ENCODE results near the gene LYRM9. TPM values are rescaled to one million over a fixed set of nuclear protein-coding genes. Genes with fewer than 3 reads are reported as not detected.

The LYRM9 gene
- total RNA-seq, 1 experiment from 2014 or later, result 2.8 TPM

DNA sequence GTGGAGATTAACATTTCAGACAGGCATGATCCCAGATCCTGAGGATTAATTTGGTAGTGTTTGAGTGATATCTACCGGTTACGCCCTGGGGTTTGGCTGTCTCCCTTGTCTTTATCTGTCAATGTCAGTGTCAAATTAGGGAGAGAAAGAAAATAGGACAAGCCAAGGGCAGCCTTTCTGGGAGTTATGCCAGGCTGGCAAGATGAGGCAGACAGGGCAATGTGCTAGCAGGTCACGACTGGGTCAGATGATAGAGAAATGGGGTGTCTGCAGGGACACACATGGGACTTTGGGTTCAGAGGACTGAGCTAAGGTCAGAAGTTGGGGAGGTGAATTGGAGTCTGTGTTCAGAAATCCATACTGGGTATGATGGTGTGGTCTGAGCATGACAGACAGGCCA, 27.4 kb upstream of the LYRM9 start:
- TF ChIP-seq EZH2 (IDR thresholded peaks at IDR 0.05; ENCODE audit: borderline replicate concordance, low read depth, low read length, poor library complexity, severe bottlenecking), result no peak
- TF ChIP-seq, protein P1, sequence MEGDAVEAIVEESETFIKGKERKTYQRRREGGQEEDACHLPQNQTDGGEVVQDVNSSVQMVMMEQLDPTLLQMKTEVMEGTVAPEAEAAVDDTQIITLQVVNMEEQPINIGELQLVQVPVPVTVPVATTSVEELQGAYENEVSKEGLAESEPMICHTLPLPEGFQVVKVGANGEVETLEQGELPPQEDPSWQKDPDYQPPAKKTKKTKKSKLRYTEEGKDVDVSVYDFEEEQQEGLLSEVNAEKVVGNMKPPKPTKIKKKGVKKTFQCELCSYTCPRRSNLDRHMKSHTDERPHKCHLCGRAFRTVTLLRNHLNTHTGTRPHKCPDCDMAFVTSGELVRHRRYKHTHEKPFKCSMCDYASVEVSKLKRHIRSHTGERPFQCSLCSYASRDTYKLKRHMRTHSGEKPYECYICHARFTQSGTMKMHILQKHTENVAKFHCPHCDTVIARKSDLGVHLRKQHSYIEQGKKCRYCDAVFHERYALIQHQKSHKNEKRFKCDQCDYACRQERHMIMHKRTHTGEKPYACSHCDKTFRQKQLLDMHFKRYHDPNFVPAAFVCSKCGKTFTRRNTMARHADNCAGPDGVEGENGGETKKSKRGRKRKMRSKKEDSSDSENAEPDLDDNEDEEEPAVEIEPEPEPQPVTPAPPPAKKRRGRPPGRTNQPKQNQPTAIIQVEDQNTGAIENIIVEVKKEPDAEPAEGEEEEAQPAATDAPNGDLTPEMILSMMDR (conservative IDR thresholded peaks at IDR 0.05; ENCODE audit: low read depth, low read length), result no peak
- no TSS peak for BruUV-seq (replicated peaks)
- no peaks in the 10 kb centered on the region for H3K4me1 ChIP-seq (ENCODE audit: insufficient read depth, low read length, poor library complexity, severe bottlenecking)
- H3K4me3 ChIP-seq (ENCODE audit: low read depth, low read length, poor library complexity, severe bottlenecking), result no peak overlapping the region
- H3K27ac ChIP-seq (ENCODE audit: low read depth, low read length, poor library complexity, severe bottlenecking), result no peak overlapping the region
- no peaks in the 10 kb centered on the region for H3K36me3 ChIP-seq (ENCODE audit: insufficient read depth, low read length, poor library complexity, severe bottlenecking)
- POLR2A ChIA-PET (ENCODE audit: low non-redundant PET), result no interaction called here
- H3K9me3 ChIP-seq (ENCODE audit: low read depth, low read length, poor library complexity, severe bottlenecking), result no peaks in the 10 kb centered on the region
- CTCF ChIA-PET, result no interaction called here
- intact Hi-C loops (cut with micrococcal nuclease; ENCODE audit: unreplicated experiment), result no loop called here
- DNase-seq (ENCODE audit: low spot score), result no peak
- no peaks in the 10 kb centered on the region for H3K27me3 ChIP-seq (replicated peaks; ENCODE audit: insufficient read depth, low read depth, low read length, poor library complexity)

DNA sequence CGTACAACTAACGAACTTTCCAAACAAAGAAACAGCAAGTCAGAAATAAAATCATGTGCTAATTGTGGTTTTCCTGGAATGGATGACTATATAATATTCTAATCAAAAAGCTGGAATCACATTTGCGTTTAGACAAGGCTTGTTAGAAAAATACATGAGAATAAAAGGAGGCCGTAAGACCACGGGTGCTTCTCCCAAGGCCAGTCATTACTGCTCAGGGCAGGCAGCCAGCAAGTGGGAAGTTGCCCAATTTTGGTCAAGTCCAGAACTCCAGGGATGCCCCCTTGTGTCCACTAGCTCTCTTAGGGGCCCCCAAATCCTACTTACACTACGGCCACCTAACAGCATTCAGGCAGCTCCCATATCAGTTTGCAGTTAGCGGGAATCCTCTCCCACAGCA, 25.9 kb upstream of the LYRM9 start:
- DNase-seq (ENCODE audit: low spot score), result no peak
- POLR2A ChIA-PET (ENCODE audit: low non-redundant PET), result interaction anchor here (0.5 kb wide), 1 partner anchor 801 kb away, joined by 10 read pairs; the partner anchor contains the start of gene RPL23A
- H3K36me3 ChIP-seq (ENCODE audit: insufficient read depth, low read length, poor library complexity, severe bottlenecking), result no peaks in the 10 kb centered on the region
- H3K4me3 ChIP-seq (ENCODE audit: low read depth, low read length, poor library complexity, severe bottlenecking), result no peak overlapping the region
- H3K27me3 ChIP-seq (replicated peaks; ENCODE audit: insufficient read depth, low read depth, low read length, poor library complexity), result no peaks in the 10 kb centered on the region
- intact Hi-C loops (cut with micrococcal nuclease; ENCODE audit: unreplicated experiment), result loop anchor here (5.0 kb wide), 1 partner anchor 48 kb away; no protein-coding TSS in a partner anchor
- no peaks in the 10 kb centered on the region for H3K4me1 ChIP-seq (ENCODE audit: insufficient read depth, low read length, poor library complexity, severe bottlenecking)
- no peak for TF ChIP-seq EZH2 (IDR thresholded peaks at IDR 0.05; ENCODE audit: borderline replicate concordance, low read depth, low read length, poor library complexity, severe bottlenecking)
- TF ChIP-seq, protein P1 (conservative IDR thresholded peaks at IDR 0.05; ENCODE audit: low read depth, low read length), result no peak
- CTCF ChIA-PET, result no interaction called here
- no peaks in the 10 kb centered on the region for H3K9me3 ChIP-seq (ENCODE audit: low read depth, low read length, poor library complexity, severe bottlenecking)
- H3K27ac ChIP-seq (ENCODE audit: low read depth, low read length, poor library complexity, severe bottlenecking), result no peak overlapping the region
- no TSS peak for BruUV-seq (replicated peaks)

DNA sequence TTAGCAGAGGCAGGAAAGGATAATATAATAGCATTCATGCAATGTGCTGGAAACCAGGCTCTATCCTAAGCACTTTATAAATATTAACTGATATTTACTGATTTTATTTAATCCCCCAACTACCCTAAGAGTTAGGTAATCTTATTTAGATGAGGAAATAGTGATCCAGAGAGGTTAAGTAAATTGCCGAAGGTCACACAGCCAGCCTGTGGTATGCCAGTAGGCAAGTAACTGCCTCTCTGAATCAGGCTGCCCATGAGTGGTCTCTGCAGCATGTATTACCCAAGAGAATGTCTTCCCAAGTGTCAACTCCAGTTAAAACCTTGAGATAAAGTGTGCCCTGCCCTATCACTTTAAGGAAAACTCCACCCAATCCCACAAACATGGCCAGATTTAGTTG, 25.3 kb upstream of the LYRM9 start:
- no peaks in the 10 kb centered on the region for H3K9me3 ChIP-seq (ENCODE audit: low read depth, low read length, poor library complexity, severe bottlenecking)
- DNase-seq (ENCODE audit: low spot score), result no peak
- intact Hi-C loops (cut with micrococcal nuclease; ENCODE audit: unreplicated experiment), result loop anchor here (5.0 kb wide), 1 partner anchor 49 kb away; no protein-coding TSS in a partner anchor
- TF ChIP-seq, protein P1 (conservative IDR thresholded peaks at IDR 0.05; ENCODE audit: low read depth, low read length), result no peak
- TF ChIP-seq EZH2 (IDR thresholded peaks at IDR 0.05; ENCODE audit: borderline replicate concordance, low read depth, low read length, poor library complexity, severe bottlenecking), result no peak
- H3K36me3 ChIP-seq (ENCODE audit: insufficient read depth, low read length, poor library complexity, severe bottlenecking), result no peaks in the 10 kb centered on the region
- BruUV-seq (replicated peaks), result no TSS peak
- no peak overlapping the region for H3K4me3 ChIP-seq (ENCODE audit: low read depth, low read length, poor library complexity, severe bottlenecking)
- CTCF ChIA-PET, result no interaction called here
- POLR2A ChIA-PET (ENCODE audit: low non-redundant PET), result no interaction called here
- no peaks in the 10 kb centered on the region for H3K4me1 ChIP-seq (ENCODE audit: insufficient read depth, low read length, poor library complexity, severe bottlenecking)
- no peak overlapping the region for H3K27ac ChIP-seq (ENCODE audit: low read depth, low read length, poor library complexity, severe bottlenecking)
- no peaks in the 10 kb centered on the region for H3K27me3 ChIP-seq (replicated peaks; ENCODE audit: insufficient read depth, low read depth, low read length, poor library complexity)

Data from A673 (cell line).